ENCODE results near the gene AP3D1. TPM values are rescaled to one million over a fixed set of nuclear protein-coding genes. Genes with fewer than 3 reads are reported as not detected.
"Not testable (repeated sequence)": the region's sequence is repeated elsewhere in the genome, so short reads cannot be mapped to it uniquely, and the experiment has no call there.

Gene AP3D1
- total and polyA plus RNA-seq, 5 donors from 2014 or later: 12.0 to 78.0 (median 13.3) TPM

DNA sequence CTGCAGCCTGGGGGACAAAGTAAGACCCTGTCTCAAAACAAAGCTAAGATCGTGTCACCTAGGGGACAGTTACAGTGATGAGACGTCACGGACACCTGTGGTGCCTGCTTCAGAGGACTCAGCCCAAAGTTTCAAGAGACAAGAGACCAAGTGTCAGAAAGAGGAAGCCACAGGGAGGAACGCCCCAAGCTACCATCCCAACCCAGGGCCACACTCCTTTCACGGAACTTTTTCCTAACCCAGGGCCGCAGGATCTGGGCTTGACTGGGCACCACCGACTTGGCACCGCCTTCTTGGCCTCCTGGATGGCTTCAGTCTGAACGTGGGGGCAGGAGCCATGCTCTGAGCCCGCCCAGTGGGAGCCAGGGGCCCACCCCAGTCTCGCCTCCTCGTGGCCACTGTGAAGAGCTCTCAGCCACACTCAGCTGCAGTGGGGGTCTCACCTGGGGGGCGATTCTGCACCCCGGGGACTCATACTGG is 63.7 kb downstream of the AP3D1 start:
- H3K4me1 ChIP-seq (ENCODE audit: control insufficient read depth, insufficient read depth, low read length, poor library complexity, severe bottlenecking): peaks cover 79% of the 10 kb centered on the region
- H3K4me1 Mint-ChIP-seq: peaks cover 16 to 75% (median 46%) of the 10 kb centered on the region in 4 donors
- no peaks in the 10 kb centered on the region for H3K27me3 ChIP-seq (ENCODE audit: control insufficient read depth, insufficient read depth, low read length)
- ATAC-seq (ENCODE audit: low read depth in 2 of 2) (no peak), DNase-seq (peak in 2 of 3 donors; percentile 46 to 71)
- H3K9me3 Mint-ChIP-seq: peaks cover 0 to 2% (median 0%) of the 10 kb centered on the region in 7 donors
- H3K27ac ChIP-seq (ENCODE audit: insufficient read depth, low read length, poor library complexity, severe bottlenecking): peak overlapping the region; percentile 97
- H3K27ac Mint-ChIP-seq: peak overlapping the region; percentile 94 to 99 (median 96)
- no peaks in the 10 kb centered on the region for H3K9me3 ChIP-seq (ENCODE audit: control insufficient read depth in 2 of 2, low read length in 2 of 2)
- H3K4me3 ChIP-seq (ENCODE audit: low read depth, low read length): peak overlapping the region; percentile 27
- peaks cover 14% of the 10 kb centered on the region for H3K27me3 Mint-ChIP-seq
- peak overlapping the region; percentile 80 to 95 (median 82) for H3K4me3 Mint-ChIP-seq
- peaks cover 4% of the 10 kb centered on the region for H3K36me3 Mint-ChIP-seq
- no peaks in the 10 kb centered on the region for H3K36me3 ChIP-seq (ENCODE audit: control insufficient read depth, insufficient read depth, low read length)

DNA sequence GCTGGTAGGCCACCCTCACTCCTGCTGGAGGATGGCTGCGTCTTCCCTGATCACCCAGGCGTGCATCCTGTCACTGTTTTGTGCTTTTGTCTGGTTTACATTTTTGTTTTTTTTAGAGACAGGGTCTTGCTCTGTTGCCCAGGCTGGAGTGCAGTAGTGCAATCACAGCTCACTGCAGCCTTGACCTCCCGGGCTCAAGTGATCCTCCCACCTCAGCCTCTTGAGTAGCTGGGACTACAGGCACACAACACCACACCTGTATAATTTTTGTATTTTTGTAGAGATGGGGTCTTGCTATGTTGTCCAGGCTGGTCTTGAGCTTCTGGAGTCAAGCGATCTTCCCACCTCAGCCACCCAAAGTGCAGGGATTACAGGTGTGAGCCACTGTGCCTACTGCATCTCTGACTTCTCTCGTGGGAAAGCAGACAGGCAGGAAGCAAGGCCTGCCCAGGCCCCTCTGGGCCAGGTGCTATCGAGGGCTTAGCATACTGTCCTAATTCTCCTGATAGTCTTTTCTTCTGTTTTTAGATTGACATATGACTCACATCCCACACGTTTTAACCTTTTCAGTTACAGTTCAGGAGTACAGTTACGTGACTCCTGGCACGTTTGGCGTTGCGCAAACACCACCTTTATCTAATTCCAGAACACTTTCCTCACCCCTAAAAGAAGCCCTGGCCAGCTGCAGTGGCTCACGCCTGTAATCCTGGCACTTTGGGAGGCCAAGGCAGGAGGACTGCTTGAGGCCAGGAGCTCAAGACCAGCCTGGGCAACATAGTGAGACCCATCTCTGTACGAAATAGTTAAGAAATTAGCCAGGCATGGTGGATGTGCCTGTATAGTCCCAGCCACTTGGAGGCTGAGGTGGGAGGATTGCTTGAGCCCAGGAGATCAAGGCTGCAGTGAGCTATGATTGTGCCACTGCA is 64.4 kb downstream of the AP3D1 start:
- peaks cover 81% of the 10 kb centered on the region for H3K4me1 ChIP-seq (ENCODE audit: control insufficient read depth, insufficient read depth, low read length, poor library complexity, severe bottlenecking)
- peak overlapping the region; percentile 94 to 99 (median 96) for H3K27ac Mint-ChIP-seq
- H3K36me3 ChIP-seq (ENCODE audit: control insufficient read depth, insufficient read depth, low read length); H3K9me3 Mint-ChIP-seq; H3K27me3 ChIP-seq (ENCODE audit: control insufficient read depth, insufficient read depth, low read length); H3K36me3 Mint-ChIP-seq; H3K9me3 ChIP-seq (ENCODE audit: control insufficient read depth in 2 of 2, low read length in 2 of 2): not testable (repeated sequence)
- peak overlapping the region; percentile 27 for H3K4me3 ChIP-seq (ENCODE audit: low read depth, low read length)
- peaks cover 14% of the 10 kb centered on the region for H3K27me3 Mint-ChIP-seq
- H3K4me3 Mint-ChIP-seq: peak overlapping the region; percentile 80 to 95 (median 82)
- H3K27ac ChIP-seq (ENCODE audit: insufficient read depth, low read length, poor library complexity, severe bottlenecking): peak overlapping the region; percentile 97
- DNase-seq (peak in 1 of 3 donors; percentile 55), ATAC-seq (ENCODE audit: low read depth in 2 of 2) (peak in 1 of 2 donors; percentile 11)
- peaks cover 16 to 76% (median 46%) of the 10 kb centered on the region in 4 donors for H3K4me1 Mint-ChIP-seq

DNA sequence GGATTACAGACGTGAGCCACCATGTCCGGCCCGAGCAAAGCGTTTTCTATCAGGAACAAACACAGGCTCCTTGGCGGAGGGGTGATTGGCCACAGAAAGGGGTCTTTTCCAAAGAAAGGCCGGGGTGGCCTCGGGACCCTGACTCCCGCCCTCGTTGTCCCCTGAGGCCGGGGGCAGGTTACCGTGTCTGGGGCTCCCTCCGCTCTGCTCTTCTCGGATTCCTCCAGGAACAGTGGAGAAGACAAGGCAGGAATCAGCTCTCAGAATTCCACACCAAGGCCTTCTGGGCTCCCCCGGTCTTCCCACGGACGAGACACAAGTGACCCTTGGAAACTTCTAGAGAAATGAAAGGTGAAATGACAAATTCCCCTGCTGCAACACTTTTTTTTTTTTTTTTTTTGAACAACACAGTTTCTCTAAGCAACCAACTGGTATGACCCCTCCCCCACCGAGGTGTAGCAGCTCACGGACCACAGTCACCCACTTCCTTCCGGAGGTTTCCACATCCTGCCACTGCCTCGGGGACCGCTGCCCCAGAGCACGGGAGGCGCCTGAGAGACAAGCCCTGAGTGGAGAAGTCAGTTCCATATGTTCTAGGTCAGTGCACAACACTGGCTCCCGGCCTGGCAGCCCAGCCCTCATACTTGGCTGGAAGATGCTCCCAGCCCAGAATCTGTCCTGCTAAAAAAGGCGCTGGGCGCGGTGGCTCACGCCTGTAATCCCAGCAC is 66.2 kb downstream of the AP3D1 start:
- H3K36me3 Mint-ChIP-seq: peaks cover 11% of the 10 kb centered on the region
- no peaks in the 10 kb centered on the region for H3K27me3 ChIP-seq (ENCODE audit: control insufficient read depth, insufficient read depth, low read length)
- H3K27me3 Mint-ChIP-seq: peaks cover 14% of the 10 kb centered on the region
- peaks cover 0 to 2% (median 0%) of the 10 kb centered on the region in 7 donors for H3K9me3 Mint-ChIP-seq
- DNase-seq (peak; percentile 91 to 99 (median 97)), ATAC-seq (ENCODE audit: low read depth in 2 of 2) (peak; percentile 84)
- peaks cover 85% of the 10 kb centered on the region for H3K4me1 ChIP-seq (ENCODE audit: control insufficient read depth, insufficient read depth, low read length, poor library complexity, severe bottlenecking)
- peak overlapping the region; percentile 97 for H3K27ac ChIP-seq (ENCODE audit: insufficient read depth, low read length, poor library complexity, severe bottlenecking)
- peak overlapping the region; percentile 93 for H3K4me3 ChIP-seq (ENCODE audit: low read depth, low read length)
- H3K36me3 ChIP-seq (ENCODE audit: control insufficient read depth, insufficient read depth, low read length): peaks cover 8% of the 10 kb centered on the region
- no peaks in the 10 kb centered on the region for H3K9me3 ChIP-seq (ENCODE audit: control insufficient read depth in 2 of 2, low read length in 2 of 2)
- H3K4me3 Mint-ChIP-seq: peak overlapping the region; percentile 95 to 99 (median 98)
- peak overlapping the region; percentile 96 to 99 (median 98) for H3K27ac Mint-ChIP-seq
- peaks cover 16 to 79% (median 46%) of the 10 kb centered on the region in 4 donors for H3K4me1 Mint-ChIP-seq

DNA sequence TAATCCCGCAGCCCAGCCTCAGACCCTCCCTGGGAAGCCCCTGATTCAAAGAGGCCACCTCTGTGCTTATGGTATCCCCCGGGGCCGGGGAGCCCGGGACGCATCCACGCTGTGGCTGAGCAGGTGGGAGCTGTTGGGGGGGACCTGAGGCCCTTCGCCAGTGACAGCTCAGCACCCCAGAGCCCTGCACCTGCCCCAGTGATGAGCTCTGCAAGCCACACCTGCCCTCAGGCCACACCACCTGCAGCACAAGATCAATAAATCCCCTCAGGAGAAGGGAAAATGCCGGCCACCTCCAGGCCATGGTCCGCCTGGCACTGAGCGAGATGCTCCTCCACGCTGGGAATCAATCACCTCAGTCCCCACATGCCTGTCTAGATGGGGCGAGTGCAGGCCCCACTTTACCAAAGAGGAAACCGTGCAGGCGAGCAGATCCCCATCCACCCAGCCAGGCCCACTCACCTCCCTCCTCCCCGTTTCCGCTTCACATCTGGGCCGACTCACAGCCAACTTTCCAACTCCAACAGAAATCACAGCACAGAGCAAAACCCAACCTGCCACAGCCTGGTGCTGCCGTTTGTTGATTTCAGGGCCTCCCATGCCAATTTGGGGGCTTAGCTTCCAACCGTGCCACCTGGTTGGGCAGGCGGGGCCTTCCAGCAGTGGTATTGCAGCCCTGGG is 68.1 kb downstream of the AP3D1 start:
- H3K36me3 ChIP-seq (ENCODE audit: control insufficient read depth, insufficient read depth, low read length): peaks cover 26% of the 10 kb centered on the region
- DNase-seq: peak; percentile 50 to 87 (median 75)
- peak overlapping the region; percentile 97 for H3K27ac ChIP-seq (ENCODE audit: insufficient read depth, low read length, poor library complexity, severe bottlenecking)
- peaks cover 79% of the 10 kb centered on the region for H3K4me1 ChIP-seq (ENCODE audit: control insufficient read depth, insufficient read depth, low read length, poor library complexity, severe bottlenecking)
- peaks cover 15% of the 10 kb centered on the region for H3K36me3 Mint-ChIP-seq
- peaks cover 14% of the 10 kb centered on the region for H3K27me3 Mint-ChIP-seq
- H3K27me3 ChIP-seq (ENCODE audit: control insufficient read depth, insufficient read depth, low read length): no peaks in the 10 kb centered on the region
- H3K4me3 Mint-ChIP-seq: peak overlapping the region; percentile 95 to 99 (median 98)
- peak; percentile 38 to 49 for ATAC-seq (ENCODE audit: low read depth in 2 of 2)
- peak overlapping the region; percentile 96 to 99 (median 98) for H3K27ac Mint-ChIP-seq
- no peaks in the 10 kb centered on the region for H3K9me3 ChIP-seq (ENCODE audit: control insufficient read depth in 2 of 2, low read length in 2 of 2)
- H3K9me3 Mint-ChIP-seq: peaks cover 0 to 4% (median 0%) of the 10 kb centered on the region in 7 donors
- H3K4me3 ChIP-seq (ENCODE audit: low read depth, low read length): peak overlapping the region; percentile 93
- H3K4me1 Mint-ChIP-seq: peaks cover 10 to 79% (median 35%) of the 10 kb centered on the region in 4 donors

DNA sequence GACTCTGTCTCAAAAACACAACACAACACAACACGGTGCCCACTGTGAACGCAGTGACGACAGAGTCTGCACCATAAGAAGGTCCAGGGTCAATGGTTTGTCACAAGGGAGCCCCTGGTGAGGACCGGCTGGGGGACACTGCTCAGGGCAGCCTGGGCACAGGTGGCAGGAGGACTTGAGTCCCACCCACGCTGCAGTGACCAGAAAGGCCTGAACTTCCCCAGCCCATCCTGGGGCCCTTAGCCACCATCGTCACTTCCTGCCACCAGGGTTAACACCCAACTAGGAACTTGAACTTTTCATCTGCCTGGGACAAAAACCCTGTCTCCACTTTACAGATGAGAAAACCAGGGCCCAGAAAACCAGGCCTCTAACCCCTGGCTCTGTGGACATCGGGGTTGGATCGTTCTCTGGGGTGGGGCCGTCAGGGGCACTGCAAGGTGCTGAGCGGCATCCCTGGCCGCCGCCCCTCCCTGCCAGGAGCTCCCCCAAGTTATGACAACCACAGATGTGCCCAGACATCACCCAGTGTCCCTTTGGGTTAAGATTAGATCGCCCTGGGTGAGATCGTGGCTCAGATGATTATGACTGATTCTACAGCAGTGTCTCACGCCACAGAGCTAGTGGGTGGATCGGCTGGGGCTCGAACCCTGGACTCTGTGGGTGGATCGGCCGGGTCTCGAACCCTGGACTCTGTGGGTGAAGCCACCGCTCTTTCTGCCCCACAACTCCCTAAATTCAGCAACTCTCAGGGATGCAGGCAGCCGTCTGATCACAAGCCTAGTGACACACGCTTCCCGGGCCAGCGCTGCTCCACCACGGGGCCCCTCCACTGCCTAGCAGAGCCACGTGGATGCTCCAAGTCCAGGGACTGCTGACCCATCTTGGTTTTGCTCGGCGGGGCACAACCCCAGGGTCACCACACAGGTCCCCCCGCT is 69.2 kb downstream of the AP3D1 start:
- Mint-ChIP-seq H3K9me3 (peaks cover 0 to 4% (median 0%) of the 10 kb centered on the region in 7 donors), H3K4me3 (peak overlapping the region; percentile 95 to 99 (median 98)), H3K36me3 (peaks cover 15% of the 10 kb centered on the region), H3K27me3 (peaks cover 14% of the 10 kb centered on the region), H3K4me1 (peaks cover 3 to 73% (median 24%) of the 10 kb centered on the region in 4 donors), H3K27ac (peak overlapping the region; percentile 96 to 99 (median 98))
- Histone ChIP-seq H3K36me3 (ENCODE audit: control insufficient read depth, insufficient read depth, low read length) (peaks cover 38% of the 10 kb centered on the region), H3K27ac (ENCODE audit: insufficient read depth, low read length, poor library complexity, severe bottlenecking) (peak overlapping the region; percentile 97), H3K27me3 (ENCODE audit: control insufficient read depth, insufficient read depth, low read length) (no peaks in the 10 kb centered on the region), H3K4me3 (ENCODE audit: low read depth, low read length) (peak overlapping the region; percentile 93), H3K9me3 (ENCODE audit: control insufficient read depth in 2 of 2, low read length in 2 of 2) (no peaks in the 10 kb centered on the region), H3K4me1 (ENCODE audit: control insufficient read depth, insufficient read depth, low read length, poor library complexity, severe bottlenecking) (peaks cover 68% of the 10 kb centered on the region)
- ATAC-seq (ENCODE audit: low read depth in 2 of 2): peak in 1 of 2 donors; percentile 8
- DNase-seq: peak; percentile 36 to 79 (median 64)

DNA sequence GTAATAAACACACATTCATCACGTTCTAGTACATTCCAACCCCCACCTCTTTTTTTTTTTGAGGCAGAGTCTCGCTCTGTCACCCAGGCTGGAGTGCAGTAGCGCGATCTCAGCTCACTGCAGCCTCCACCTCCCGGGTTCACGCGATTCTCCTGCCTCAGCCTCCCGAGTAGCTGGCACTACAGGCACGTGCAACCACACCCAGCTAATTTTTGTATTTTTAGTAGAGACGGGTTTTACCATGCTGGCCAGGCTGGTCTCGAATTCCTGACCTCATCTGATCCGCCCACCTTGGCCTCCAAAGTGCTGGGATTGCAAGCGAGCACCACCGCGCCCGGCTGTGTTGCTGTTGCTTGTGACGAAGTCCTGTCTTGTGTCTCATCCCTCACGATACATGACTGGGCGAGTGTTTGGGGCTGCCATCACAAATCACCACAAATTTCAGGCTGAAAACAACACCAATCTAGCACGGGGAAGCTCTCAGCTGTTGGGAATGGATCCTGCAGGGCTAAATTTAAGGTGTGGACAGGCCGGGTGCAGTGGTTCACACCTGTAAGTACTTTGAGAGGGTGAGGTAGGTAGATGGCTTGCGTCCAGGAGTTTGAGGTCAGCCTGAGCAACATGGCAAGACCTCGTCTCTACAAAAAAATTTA is 70.9 kb downstream of the AP3D1 start:
- Mint-ChIP-seq H3K27me3 (peaks cover 8% of the 10 kb centered on the region), H3K27ac (peak overlapping the region; percentile 92 to 99 (median 96)), H3K4me1 (peaks cover 0 to 62% (median 16%) of the 10 kb centered on the region in 4 donors), H3K36me3 (peaks cover 18% of the 10 kb centered on the region), H3K9me3 (peaks cover 0 to 4% (median 0%) of the 10 kb centered on the region in 7 donors), H3K4me3 (peak overlapping the region; percentile 95 to 99 (median 98))
- ATAC-seq (ENCODE audit: low read depth in 2 of 2): no peak
- DNase-seq: no peak
- Histone ChIP-seq H3K4me3 (ENCODE audit: low read depth, low read length) (peak overlapping the region; percentile 57), H3K27me3 (ENCODE audit: control insufficient read depth, insufficient read depth, low read length) (no peaks in the 10 kb centered on the region), H3K4me1 (ENCODE audit: control insufficient read depth, insufficient read depth, low read length, poor library complexity, severe bottlenecking) (peaks cover 54% of the 10 kb centered on the region), H3K9me3 (ENCODE audit: control insufficient read depth in 2 of 2, low read length in 2 of 2) (no peaks in the 10 kb centered on the region), H3K27ac (ENCODE audit: insufficient read depth, low read length, poor library complexity, severe bottlenecking) (peak overlapping the region; percentile 97), H3K36me3 (ENCODE audit: control insufficient read depth, insufficient read depth, low read length) (peaks cover 53% of the 10 kb centered on the region)

Data from CD4-positive, CD25-positive, alpha-beta regulatory T cell (primary cell).